Hepatic stellate cell (primary cell): ENCODE data around the gene SH3PXD2A.

Source experiments
- DNase-seq: peaks from one replicate; pipeline ENCODE4 v3.0.0; 2011; ENCODE audit warnings: low spot score

The SH3PXD2A gene

GRCh38 chr10:103703941-103704919 is 151.1 kb downstream of the SH3PXD2A start:
- DNase-seq: no peak

- DNase-seq: no peak
These were observed 153.8 kb downstream of the SH3PXD2A start for GRCh38 chr10:103701380-103702222.

- no peak for DNase-seq
These were observed 155.0 kb downstream of the SH3PXD2A start for GRCh38 chr10:103700436-103700715.

- DNase-seq: no peak
These were observed 155.6 kb downstream of the SH3PXD2A start for GRCh38 chr10:103699611-103700435.

- no peak for DNase-seq
These were observed 157.1 kb downstream of the SH3PXD2A start for GRCh38 chr10:103698266-103698665.

- DNase-seq: no peak
These were observed 157.6 kb downstream of the SH3PXD2A start for GRCh38 chr10:103697787-103698186.

- DNase-seq: peak; percentile 98
These were observed 158.8 kb downstream of the SH3PXD2A start for GRCh38 chr10:103696411-103697145.

- no peak for DNase-seq
These were observed 159.3 kb downstream of the SH3PXD2A start for GRCh38 chr10:103696094-103696410.

GRCh38 chr10:103695584-103696005 is 159.8 kb downstream of the SH3PXD2A start:
- peak; percentile 72 for DNase-seq

GRCh38 chr10:103693812-103694205 is 161.6 kb downstream of the SH3PXD2A start:
- DNase-seq: no peak

GRCh38 chr10:103692952-103693811 is 162.2 kb downstream of the SH3PXD2A start:
- DNase-seq: peak; percentile 60

- DNase-seq: no peak
These were observed 162.9 kb downstream of the SH3PXD2A start for GRCh38 chr10:103692436-103692951.

- DNase-seq: no peak
These were observed 163.5 kb downstream of the SH3PXD2A start for GRCh38 chr10:103691723-103692435.

GRCh38 chr10:103691267-103691666 is 164.1 kb downstream of the SH3PXD2A start:
- DNase-seq: no peak

GRCh38 chr10:103690281-103690680 is 165.1 kb downstream of the SH3PXD2A start:
- DNase-seq: no peak

- no peak for DNase-seq
These were observed 166.9 kb downstream of the SH3PXD2A start for GRCh38 chr10:103688491-103688890.

GRCh38 chr10:103687718-103688117 is 167.7 kb downstream of the SH3PXD2A start:
- no peak for DNase-seq

- DNase-seq: no peak
These were observed 168.2 kb downstream of the SH3PXD2A start for GRCh38 chr10:103687172-103687571.

GRCh38 chr10:103685880-103686669 is 169.3 kb downstream of the SH3PXD2A start:
- DNase-seq: peak; percentile 91
